ENCODE measurements around the gene STON2.

Gene STON2

GRCh38 chr14:81336009-81336408 is 64.1 kb downstream of the STON2 start:
- no peak for DNase-seq (ENCODE audit: low read depth in 2 of 2)

DNA sequence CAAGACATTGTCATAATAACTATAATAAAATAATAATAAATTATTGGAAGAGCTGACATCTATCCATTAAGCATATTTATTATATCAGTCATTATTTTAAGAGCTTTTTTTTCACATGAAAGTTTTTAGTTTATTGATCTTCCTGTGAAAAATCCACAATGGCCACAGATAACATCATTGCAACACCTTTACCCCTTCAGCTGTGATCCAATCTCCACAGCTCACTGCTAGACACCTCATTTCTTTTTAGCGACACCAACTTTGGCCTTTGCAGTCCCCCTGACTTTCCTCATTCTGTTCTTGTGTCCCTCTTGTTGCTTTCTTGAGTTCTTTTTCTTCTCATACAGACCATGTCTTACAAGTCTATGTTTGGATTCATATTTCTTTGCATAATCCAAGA is 67.4 kb downstream of the STON2 start:
- DNase-seq (ENCODE audit: low read depth in 2 of 2) = no peak

GRCh38 chr14:81331229-81332021 is 68.7 kb downstream of the STON2 start:
- DNase-seq (ENCODE audit: low read depth in 2 of 2) = no peak

- DNase-seq (ENCODE audit: low read depth in 2 of 2) = no peak
Measured at GRCh38 chr14:81330619-81331122, 69.5 kb downstream of the STON2 start.

DNA sequence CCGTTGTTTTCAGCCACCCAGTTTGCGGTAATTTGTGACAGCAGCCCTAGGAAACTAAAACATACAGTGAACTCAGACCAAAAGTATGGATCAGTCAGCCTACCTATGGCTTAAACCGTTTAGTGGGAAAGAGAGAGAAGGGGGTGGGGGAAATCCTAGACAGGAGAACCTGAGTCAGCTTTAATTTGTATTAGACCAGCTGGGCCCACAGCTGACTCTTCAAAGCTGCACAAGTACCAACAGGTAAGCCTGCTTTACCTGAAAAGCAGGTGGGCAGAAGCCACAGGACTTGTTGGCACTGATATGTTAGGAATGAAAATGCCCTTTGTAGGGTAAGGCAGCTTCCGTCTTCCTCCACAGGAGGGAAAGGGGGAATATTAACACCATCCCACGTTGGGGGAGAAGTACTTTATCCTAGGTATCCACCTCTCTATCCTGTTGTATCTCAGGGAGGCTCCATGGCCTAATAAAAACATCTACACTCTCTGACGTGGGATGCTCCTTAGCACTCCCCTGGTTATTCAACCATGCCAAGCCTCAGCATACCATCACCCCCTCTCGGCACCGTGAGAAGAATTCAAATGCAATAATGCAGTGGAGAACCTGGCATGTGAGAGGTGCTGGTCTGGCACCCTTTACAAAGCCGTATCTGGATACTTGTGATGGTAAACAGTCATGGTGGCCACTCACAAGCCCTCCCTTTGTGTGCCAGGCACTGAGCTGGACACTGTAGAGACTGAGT is 70.3 kb downstream of the STON2 start:
- DNase-seq (ENCODE audit: low read depth in 2 of 2) = no peak

- DNase-seq (ENCODE audit: low read depth in 2 of 2) = no peak
Measured at GRCh38 chr14:81326451-81326850, 73.7 kb downstream of the STON2 start.

GRCh38 chr14:81324011-81324410 is 76.1 kb downstream of the STON2 start:
- no peak for DNase-seq (ENCODE audit: low read depth in 2 of 2)

DNA sequence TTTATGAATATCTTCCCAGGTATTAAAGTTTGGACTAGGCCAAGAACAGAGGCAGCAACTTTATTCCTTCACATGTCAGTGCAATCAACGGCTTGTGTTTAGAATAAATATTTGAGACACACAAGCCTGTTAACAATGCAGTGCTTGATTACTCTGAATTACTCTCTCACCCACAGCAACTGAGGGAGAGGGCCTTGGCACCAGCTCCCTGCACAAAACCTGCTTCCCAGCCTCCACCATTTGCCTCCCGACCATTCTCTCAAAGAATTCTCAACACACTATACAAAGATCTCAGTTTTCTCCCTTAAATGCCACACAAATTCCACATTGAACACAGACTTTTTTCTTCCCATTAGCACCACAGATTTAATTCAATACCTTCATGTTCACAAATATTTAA is 77.0 kb downstream of the STON2 start:
- no peak for DNase-seq (ENCODE audit: low read depth in 2 of 2)

GRCh38 chr14:81319946-81320345 is 80.2 kb downstream of the STON2 start:
- no peak for DNase-seq (ENCODE audit: low read depth in 2 of 2)

DNA sequence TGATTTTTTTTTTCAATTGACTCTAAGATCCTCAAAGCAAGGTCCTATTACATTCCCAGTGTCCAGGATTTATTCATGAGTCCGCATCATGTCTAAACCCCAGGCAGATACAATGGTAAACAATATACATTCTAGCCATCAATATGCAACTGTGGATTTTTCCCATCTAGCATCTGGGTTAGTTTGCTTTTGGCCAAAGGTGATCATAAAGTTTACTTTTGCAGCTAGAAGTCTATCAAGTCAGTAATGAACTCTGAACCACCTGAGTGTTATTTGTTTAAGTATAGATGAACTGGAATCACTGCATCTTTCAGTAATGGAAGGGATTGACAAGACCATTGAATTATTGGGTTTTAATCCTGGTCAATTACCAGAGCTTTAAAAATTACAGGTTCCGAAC is 80.8 kb downstream of the STON2 start:
- no peak for DNase-seq (ENCODE audit: low read depth in 2 of 2)

DNA sequence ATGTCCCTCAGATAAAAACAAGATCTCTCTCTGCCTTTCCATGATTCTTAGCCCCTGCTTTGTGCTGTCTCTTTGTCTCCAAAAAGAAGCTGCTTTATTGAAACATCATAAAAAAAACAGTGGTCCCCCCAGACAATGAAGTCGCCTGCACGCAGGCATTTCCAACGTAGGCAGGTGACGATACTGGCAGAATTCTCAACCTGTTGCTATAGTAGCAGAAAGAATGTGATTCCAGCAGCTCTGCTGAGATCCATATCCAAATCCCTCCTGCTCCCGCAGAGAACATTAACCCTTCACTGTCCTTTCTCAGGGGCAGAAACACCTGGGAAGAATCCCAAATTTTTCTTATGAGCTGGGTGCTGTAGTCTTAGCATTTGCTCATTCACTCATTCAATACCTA is 84.8 kb downstream of the STON2 start:
- DNase-seq (ENCODE audit: low read depth in 2 of 2) = no peak

DNA sequence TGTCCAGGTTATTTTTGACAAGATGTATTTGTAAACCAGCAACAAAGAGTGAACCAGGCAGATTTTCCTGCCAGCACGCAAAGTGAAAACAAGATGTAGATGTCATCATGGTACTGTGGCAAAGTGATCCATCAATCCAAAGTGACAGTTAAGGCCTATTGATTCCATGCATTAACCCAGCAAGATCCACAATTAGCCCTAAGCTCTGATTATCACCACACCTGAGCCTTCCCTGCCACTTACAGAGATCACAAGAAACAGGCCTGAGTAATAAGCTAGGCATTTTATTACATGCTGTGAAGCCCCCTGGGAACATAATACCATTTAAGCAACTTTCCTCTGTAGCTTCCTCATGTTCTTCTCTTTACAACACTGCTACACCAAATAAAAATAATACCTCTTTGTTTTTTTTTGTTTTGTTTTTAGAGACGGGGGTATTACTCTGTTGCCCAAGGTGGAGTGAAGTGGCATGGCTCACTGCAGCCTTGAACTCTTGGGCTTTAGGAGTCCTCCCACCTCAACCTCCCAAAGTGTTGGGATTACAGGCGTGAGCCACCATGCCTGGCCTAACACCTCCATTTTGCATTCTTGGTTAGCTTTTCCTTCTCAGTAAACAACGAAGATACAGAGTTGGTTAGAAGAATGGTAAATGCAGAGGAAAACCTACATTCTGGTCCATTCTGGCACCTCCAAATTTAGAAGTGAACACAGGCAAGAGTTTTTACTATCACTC is 85.5 kb downstream of the STON2 start:
- DNase-seq (ENCODE audit: low read depth in 2 of 2) = no peak

- no peak for DNase-seq (ENCODE audit: low read depth in 2 of 2)
Measured at GRCh38 chr14:81313775-81314429, 86.2 kb downstream of the STON2 start.

DNA sequence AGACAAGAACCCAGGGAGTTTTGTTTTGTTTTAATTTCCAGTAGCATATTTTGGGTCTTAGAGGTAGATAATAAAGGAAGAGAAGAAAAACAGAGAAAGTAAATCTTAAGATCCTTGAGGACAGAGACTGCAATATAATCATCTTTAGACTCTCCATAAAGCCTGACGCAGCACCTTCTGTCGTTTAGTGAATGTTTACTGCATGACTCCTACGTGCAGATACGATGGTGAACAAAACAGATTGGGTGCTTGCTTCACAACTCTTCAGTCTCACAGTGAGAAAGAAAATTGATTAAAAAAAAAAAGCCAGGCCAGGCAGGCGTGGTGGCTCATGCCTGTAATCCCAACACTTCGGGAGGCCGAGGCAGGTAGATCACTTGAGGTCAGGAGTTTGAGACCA is 86.9 kb downstream of the STON2 start:
- DNase-seq (ENCODE audit: low read depth in 2 of 2) = no peak

DNA sequence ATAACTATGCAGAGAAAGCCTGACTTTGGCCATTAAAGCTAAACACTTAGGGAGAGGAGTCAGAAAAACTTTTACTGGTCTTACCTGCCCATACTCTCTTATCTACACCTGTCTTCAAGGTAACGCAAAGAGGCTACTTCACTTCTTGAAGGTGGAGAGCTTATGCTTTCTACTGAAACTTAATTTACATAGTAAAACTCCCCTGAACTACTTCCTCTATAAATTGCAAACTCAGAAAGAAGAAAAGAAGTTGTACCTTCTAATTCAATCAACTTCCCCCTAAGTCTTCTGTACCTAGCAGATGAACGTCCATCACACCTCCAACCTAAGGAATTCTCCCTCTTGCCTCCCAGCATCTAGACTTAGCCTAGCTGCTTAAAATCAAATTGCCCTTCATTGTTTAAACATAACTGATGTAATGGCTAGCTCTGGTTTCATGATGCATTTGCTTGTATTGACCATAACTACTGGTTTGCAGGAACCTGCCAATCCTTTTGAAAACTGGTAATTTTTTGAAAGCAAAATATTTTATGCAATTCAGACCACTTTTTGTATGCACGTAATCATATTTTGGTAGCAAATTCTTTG is 87.7 kb downstream of the STON2 start:
- DNase-seq (ENCODE audit: low read depth in 2 of 2) = no peak

DNA sequence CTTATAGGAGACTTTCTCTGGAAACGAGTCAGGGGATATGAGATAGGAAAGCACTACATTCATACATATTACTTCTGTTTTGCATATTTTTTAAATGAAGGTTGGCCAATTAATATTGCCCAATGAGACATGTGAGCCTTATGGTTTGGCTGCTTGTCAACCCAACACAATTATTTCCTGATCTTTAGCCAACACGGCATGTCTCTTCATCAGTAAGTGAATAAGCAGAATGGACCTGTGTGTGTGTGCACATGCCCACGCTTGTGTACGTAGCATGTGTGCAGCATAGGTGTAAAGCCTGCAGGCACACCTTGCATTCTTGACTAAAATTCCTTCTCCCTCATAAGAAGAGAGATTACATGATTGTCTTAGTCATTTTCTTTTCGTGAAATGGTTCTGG is 88.3 kb downstream of the STON2 start:
- DNase-seq (ENCODE audit: low read depth in 2 of 2) = no peak

DNA sequence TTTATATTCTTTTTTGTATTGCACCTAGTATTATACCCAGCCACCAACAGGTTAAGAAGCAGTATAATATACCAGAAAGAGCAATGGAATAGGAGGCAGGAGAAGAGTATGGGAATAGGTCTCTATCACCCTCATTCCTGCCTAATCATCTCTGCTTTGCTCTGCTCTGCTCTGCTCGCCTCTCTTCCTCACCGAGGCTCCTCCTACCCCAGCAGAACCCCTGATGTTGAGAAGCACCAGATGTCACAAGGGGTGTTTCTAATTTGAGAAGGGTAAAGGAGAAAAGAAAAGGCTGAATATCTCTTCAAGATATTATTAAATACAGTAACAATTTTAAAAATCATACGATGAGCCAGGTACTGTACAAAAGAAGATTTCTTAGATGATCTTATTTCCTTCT is 89.0 kb downstream of the STON2 start:
- DNase-seq (ENCODE audit: low read depth in 2 of 2) = no peak

- no peak for DNase-seq (ENCODE audit: low read depth in 2 of 2)
Measured at GRCh38 chr14:81310606-81311005, 89.5 kb downstream of the STON2 start.

DNA sequence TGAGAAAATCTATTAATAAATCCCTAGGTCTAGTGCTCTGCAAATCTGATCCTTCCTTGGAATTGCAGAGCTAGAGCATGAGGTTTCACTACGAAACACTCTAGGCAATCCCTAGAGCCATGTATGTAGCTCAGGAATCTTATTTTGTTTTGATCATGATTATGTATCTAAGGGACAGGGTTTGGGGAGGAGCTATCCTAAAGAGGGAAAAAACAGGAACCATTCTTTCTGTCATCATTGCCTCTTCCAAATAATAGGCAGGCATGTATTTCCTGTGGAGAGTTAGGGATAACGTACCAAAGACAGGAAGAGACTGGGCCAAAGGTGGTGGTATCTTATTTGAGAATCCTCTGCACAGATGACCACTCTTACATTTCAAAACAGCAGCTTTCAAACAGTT is 90.6 kb downstream of the STON2 start:
- DNase-seq (ENCODE audit: low read depth in 2 of 2) = no peak

DNA sequence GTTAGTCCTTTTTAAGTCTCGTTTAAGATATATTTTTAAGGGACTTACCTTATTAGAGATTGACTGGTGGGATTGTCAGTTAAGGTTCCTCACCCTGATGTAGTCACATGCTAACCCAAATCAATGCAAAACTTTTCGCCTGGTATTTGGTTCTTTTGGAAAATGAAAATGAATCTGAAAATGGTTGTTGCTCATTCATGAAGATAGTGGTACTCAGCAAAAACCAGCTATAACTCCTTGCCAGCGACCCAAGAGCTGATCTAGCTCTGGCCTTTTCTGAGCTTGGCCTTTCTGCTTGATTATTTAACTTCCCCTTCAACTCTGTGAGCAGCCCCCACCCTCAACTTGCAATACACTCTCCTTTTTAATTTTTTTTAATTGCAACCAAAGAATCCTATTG is 94.4 kb downstream of the STON2 start:
- DNase-seq (ENCODE audit: low read depth in 2 of 2) = no peak

- no peak for DNase-seq (ENCODE audit: low read depth in 2 of 2)
Measured at GRCh38 chr14:81305065-81305464, 95.1 kb downstream of the STON2 start.

Data from fibroblast of skin of left biceps (primary cell).